HG03565 (cell line): ENCODE data around the gene USO1.

Experiments
- ATAC-seq: cut with Tn5 transposase; IDR thresholded peaks from one replicate; pipeline ENCODE4 v1.9.1; 2021; ENCODE audit warnings: mild to moderate bottlenecking, moderate library complexity; ENCODE audit not compliant: unreplicated experiment

The USO1 gene

DNA sequence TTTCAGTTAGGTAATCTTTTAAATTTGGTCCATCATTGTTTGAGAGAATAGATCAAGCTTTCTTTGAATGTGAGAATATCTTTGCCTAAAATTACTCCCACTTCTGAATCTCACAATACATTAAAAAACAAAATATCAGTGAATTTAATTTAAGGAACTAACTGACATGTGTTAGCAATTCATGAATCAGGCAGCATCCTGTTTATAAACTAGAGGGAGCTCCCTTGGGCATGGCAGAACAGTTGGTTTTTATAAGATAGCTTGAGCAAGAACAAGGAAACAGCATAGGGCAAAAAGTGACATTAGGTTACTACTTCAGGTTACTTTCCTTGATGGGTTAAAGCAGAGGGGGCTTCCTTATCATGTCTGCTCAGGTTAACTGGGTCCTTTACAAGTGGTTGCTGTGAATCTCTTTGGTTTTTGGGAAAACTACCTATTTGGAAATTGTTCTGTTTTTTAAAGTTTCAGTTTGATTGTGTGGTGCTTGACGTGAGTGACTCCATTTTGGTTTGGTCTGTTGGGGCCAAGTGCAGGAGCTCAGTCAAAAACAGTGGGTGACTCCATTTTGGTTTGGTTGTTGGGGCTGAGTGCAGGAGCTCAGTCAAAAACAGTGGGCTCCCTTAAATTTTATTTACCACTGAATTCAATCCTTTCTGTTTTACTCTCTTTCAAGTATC lies 109.9 kb downstream of the USO1 start:
- no peak for ATAC-seq

DNA sequence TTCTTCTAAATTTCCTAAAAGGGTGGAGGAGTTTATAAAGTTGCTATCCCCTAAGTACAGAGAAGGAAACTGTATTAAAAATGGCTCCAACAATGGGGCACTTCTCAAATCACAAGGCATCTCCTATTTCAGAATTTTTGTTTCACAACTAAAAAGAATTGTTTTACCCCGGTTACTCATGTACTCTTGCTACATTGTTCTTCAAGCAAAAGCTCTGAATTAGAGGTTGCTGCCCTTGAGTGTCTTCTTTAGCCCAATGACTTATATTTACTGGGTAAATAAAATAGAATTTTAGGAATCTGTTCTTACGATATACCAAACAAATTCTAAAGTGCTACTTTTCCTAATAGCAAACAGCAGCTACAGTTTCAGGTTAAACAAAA lies 110.4 kb downstream of the USO1 start:
- ATAC-seq = no peak

DNA sequence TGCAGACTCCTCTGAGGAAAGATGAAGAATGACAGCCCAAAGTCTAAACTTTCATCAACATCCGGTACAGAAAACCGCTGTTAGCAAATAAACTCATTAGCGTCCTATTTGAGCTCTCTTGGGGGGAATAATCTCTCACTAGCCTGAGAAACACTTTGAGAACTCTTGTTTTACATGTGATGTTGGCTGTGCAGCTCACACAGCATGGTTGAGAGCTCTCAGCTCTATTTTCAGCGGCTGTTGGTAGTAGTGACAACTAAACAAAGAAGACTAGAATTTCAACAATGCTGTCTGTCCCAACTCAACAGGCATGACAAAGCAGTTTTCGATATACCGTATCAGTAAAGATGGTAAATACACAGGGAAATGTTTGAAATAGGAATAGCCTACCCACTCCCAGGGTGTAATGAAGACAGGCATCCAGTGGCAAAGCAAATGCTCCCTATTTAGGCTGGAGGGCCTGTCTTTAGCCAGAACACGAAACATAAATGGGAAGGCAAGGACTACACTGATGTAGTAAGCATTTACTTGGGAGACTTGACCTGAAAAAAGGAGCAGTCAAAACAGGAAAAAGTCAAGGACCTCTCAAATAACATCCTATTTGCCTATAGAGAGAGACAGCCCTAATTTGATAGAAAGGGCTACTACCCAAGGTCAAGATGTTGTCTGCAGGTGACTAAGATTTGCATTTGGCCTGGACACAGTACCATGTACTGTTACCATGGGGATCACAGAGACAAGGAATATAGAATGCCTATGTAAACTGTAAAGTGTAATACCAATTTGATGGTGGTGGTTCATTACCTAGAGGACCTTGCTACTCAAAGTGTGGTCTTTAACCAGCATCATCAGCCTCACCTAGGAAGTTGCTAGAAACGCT lies 117.5 kb downstream of the USO1 start:
- ATAC-seq = no peak

DNA sequence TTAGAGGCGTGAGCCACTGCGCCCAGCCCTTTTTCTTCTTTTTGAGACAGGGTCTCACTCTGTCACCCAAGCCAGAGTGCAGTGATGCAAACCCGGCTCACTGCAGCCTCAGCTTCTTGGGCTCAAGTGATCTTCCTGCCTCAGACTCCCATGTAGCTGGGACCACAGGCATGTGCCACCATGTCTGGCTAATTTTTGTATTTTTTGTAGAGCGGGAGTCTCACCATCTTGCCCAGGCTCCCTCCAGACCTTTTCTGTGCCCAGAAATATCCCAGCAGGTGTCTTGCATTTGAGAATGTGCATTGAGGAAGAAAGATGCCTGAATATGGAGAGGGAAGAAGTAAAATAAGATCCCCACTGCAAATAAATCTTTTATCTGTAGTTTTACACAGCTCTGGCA lies 119.2 kb downstream of the USO1 start:
- no peak for ATAC-seq

DNA sequence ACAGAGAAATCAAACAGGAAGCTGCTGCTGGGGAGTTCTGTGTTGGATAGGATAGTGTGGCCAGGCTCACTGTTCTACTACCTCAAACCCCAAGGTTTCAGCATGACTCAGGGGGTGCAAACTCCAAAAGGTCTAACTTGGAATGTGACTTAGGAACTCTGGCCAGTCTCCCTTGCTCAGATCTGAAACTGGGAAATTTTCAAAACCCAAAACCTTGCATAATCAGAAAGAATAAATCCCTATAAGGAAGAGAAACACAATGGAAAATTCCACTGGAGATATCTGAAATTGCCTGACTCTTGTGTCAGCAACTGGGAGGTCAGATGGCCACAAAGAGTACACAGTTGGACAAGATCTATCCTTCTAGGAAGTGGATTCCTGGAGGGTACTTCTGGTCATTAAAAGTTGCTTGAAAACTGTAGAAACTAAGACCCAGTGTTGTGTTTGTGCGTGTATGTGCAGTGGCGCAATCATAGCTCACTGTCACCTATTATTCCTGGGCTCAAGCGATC lies 119.8 kb downstream of the USO1 start:
- no peak for ATAC-seq

DNA sequence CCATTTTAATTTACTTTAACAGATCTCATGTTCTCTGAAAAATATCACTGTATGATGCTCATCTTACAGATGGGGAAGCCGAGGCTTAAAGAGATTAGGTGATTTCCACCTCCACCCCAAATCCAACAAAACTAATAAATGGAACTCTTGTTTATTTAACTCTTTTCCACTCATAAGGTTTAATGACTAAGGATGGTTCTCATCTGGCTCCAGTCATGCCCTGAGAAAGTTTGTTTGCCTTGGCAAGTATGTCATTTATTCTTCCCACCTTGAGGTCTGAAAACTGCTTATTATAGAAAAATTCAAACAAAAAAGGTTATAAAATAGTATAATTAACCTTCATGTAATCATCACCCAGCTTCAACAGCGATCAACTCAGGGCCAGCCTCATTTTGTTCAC lies 121.6 kb downstream of the USO1 start:
- ATAC-seq = no peak

DNA sequence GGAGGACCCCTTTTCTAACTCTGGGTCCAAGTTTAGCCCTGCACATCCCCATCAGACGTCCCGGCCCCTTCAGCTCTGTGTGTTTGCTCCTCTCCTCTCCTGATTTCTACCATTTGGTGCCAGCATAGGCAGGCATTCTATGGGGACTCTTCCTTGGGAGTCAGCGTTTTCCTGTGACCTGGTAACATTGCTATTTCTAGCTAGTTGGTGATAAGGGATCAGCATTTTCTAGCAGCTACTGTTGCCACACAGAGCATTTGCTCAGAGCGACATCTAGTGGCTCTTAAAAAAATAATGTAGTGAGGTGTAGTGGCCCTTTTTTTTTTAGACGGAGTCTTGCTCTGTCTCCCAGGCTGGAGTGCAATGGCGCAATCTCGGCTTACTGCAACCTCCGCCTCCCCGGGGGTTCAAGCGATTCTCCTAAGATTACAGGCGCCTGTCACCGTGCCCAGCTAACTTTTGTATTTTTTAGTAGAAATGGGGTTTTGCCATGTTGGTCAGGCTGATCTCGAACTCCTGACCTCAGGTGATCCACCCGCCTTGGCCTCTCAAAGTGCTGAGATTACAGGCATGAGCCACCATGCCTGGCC lies 123.9 kb downstream of the USO1 start:
- ATAC-seq = peak; percentile 70

DNA sequence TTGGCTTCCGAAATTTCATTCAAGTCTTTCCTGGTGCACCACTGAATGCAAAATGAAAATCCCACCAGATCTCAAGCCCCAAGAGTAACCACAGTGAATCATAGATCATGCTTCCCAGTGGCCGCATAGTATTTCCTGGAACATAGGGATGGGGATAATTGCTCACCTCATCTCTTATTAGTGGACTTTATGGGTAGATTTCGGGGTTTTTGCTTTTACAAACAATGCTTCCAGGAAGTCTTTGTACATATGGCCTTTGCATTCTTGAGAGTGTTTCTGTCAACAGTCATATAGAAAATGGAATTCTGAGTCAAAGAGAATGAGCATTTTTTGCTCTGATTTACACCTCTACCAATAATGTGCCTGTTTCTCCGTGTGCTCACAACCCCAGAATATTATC lies 124.5 kb downstream of the USO1 start:
- no peak for ATAC-seq

DNA sequence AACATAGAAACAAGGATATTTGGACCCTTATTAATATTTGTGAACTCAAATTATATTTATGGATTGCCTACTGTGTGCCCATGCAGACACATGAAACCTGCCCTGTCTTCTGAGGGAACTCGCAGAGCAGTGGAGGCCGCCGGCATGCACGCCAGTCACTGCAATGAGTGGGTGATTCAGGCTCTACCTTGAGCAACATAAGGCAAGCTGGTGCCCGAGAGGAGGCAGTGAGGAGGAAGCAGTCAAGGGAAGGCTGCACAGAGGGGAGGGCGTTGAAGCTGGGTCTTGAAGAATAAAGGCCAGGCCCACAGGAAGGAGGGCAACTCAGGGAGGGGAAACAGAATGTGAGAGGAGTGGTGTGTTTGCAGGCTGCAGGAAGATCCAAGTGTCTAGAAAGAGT lies 125.1 kb downstream of the USO1 start:
- no peak for ATAC-seq

DNA sequence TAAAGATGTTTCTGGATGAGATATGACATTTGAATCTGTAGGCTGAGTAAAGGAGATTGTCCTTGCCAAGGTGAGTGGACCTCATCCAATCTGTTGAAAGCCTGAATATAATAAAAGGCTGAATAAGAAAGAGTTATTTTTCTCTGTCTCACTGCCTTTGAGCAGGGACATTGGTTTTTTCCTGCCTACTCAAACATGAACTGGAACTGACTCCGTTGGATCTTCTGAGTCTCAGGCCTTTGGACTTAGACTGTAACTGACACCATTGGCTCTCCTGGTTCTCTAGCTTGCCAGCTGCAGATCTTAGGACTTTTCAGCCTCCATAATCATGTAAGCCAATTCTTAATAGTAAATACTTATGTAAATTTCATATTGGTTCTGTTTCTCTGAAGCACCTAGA lies 134.3 kb downstream of the USO1 start:
- ATAC-seq = no peak

DNA sequence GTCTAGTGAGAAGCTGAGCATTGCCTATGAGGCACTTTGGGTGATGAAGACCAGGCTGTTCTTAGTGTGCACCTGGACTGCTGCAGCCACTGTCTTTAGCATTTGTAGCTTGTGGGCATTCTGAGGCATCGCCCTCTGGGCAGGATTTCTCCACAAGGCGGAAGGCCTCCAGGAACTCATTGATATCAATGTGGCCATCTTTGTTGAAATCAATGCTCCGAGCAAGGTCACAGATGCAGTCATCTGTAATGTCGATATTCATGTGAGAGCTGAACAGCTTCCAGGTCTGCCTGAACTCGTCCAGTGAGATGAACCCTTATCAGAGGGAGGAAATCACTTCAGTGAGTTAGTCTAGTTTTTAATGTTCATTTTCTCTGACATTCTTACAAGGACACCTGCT lies 136.2 kb downstream of the USO1 start:
- no peak for ATAC-seq
